SK-N-SH (cell line): ENCODE data around the gene XRCC5. TPM values are rescaled to one million over a fixed set of nuclear protein-coding genes. Genes with fewer than 3 reads are reported as not detected.
A peak's percentile ranks its signal among the peaks of the same experiment; 100 is the strongest.

Experiments
- CTCF ChIA-PET: fragments of 300-600, 350-600 bp; formaldehyde crosslinking; extraction: SDS; loops from one replicate; lab custom pipeline; 2021; lab: Yijun Ruan, JAX
- POLR2A ChIA-PET: fragments of 350-600 bp; sonication (Branson Sonifier 250); formaldehyde crosslinking; extraction: SDS; loops from one replicate; lab custom pipeline; 2020; ENCODE audit warnings: antibody characterized with exemption, inconsistent platforms; lab: Yijun Ruan, JAX
- DNase-seq: peaks from one replicate; pipeline ENCODE4 v3.0.0; 2012
- H2AFZ ChIP-seq: fragments of 200-600 bp; sonication (generic); 2 replicates; pipeline ENCODE4 v1.8.1; 2016; ENCODE audit warnings: antibody characterized with exemption, mild to moderate bottlenecking, low read depth
- H3F3A ChIP-seq: fragments of 200-600 bp; sonication (generic); replicated peaks from 2 replicates; pipeline ENCODE3; 2016; ENCODE audit warnings: antibody characterized with exemption, mild to moderate bottlenecking; ENCODE audit not compliant: insufficient read depth
- H3K27ac ChIP-seq, 2 experiments: fragments of 200-500 bp in 1 of 2; fragments of 200-600 bp in 1 of 2; sonication (Bioruptor generic) in 1 of 2; sonication (generic), shearing (Covaris generic) in 1 of 2; 2 replicates each; pipeline versions ENCODE4 v1.5.1 to v1.6.1; 2014 to 2016; ENCODE audit warnings: low read depth in 2 of 2, inconsistent platforms in 1 of 2, low read length in 1 of 2, mild to moderate bottlenecking in 1 of 2, mixed read lengths in 1 of 2
- H3K27me3 ChIP-seq: fragments of 200-600 bp; sonication (generic), shearing (Covaris generic); 2 replicates; pipeline ENCODE4 v1.6.1; 2016; ENCODE audit warnings: mixed run types; ENCODE audit not compliant: insufficient read depth
- H3K36me3 ChIP-seq, 2 experiments: fragments of 200-500 bp in 1 of 2; fragments of 200-600 bp in 1 of 2; sonication (Bioruptor generic) in 1 of 2; sonication (generic) in 1 of 2; replicated peaks in 1 of 2; 2 replicates each; pipeline versions ENCODE3 to v1.5.1; 2014 to 2016; ENCODE audit warnings: low read length in 1 of 2, mild to moderate bottlenecking in 1 of 2; ENCODE audit not compliant: insufficient read depth in 2 of 2, control insufficient read depth in 1 of 2
- H3K4me1 ChIP-seq, 2 experiments: fragments of 200-500 bp in 1 of 2; fragments of 200-600 bp in 1 of 2; sonication (Bioruptor generic) in 1 of 2; sonication (generic), shearing (Covaris generic) in 1 of 2; 2 replicates each; pipeline versions ENCODE4 v1.5.1 to v1.6.1; 2014 to 2016; ENCODE audit warnings: low read depth in 1 of 2, low read length in 1 of 2, mixed run types in 1 of 2; ENCODE audit not compliant: insufficient read depth in 2 of 2, control insufficient read depth in 1 of 2
- H3K4me2 ChIP-seq: fragments of 200-600 bp; sonication (generic), shearing (Covaris generic); 2 replicates; pipeline ENCODE4 v1.6.1; 2017; ENCODE audit warnings: mixed run types
- H3K4me3 ChIP-seq, 2 experiments: fragments of 200-500 bp in 1 of 2; fragments of 200-600 bp in 1 of 2; sonication (Bioruptor generic) in 1 of 2; sonication (generic), shearing (Covaris generic) in 1 of 2; 2 replicates each; pipeline versions ENCODE4 v1.5.1 to v1.8.1; 2014 to 2016; ENCODE audit warnings: low read depth in 2 of 2, inconsistent platforms in 1 of 2, low read length in 1 of 2, mild to moderate bottlenecking in 1 of 2, mixed read lengths in 1 of 2, moderate library complexity in 1 of 2
- H3K79me2 ChIP-seq: fragments of 200-600 bp; sonication (generic); 2 replicates; pipeline ENCODE4 v1.8.1; 2017; ENCODE audit warnings: mild to moderate bottlenecking; ENCODE audit not compliant: insufficient read depth
- H3K9ac ChIP-seq: fragments of 200-600 bp; sonication (generic); 2 replicates; pipeline ENCODE4 v1.6.1; 2017; ENCODE audit warnings: mixed run types
- H3K9me2 ChIP-seq: fragments of 200-600 bp; sonication (generic); 2 replicates; pipeline ENCODE4 v1.6.1; 2017; ENCODE audit warnings: mixed run types
- H3K9me3 ChIP-seq: fragments of 200-600 bp; sonication (generic); 2 replicates; pipeline ENCODE4 v1.6.1; 2017; ENCODE audit warnings: mixed run types, mild to moderate bottlenecking, moderate library complexity
- H4K20me1 ChIP-seq: fragments of 200-600 bp; sonication (generic); 2 replicates; pipeline ENCODE4 v1.6.1; 2017; ENCODE audit warnings: mild to moderate bottlenecking, mixed run types; ENCODE audit not compliant: insufficient read depth
- CHD2 ChIP-seq: fragments of 150-350 bp; IDR thresholded peaks from 2 replicates; pipeline ENCODE4 v1.6.1; 2018; ENCODE audit warnings: low read length; ENCODE audit not compliant: partially characterized antibody
- ELF1 ChIP-seq: IDR thresholded peaks from 2 replicates; pipeline ENCODE4 v1.4.0; 2012
- EP300 ChIP-seq, 2 experiments: IDR thresholded peaks; 2 replicates each; pipeline versions ENCODE4 v1.4.0 to v1.6.1; 2012; ENCODE audit warnings: borderline replicate concordance in 1 of 2, low read depth in 1 of 2, low read length in 1 of 2
- FOSL2 ChIP-seq: IDR thresholded peaks from 2 replicates; pipeline ENCODE4 v1.4.0; 2012; ENCODE audit warnings: low read depth, mild to moderate bottlenecking, moderate library complexity, borderline replicate concordance
- FOXM1 ChIP-seq: IDR thresholded peaks from 2 replicates; pipeline ENCODE4 v1.4.0; 2012; ENCODE audit warnings: low read depth, mild to moderate bottlenecking
- JUND ChIP-seq: IDR thresholded peaks from 2 replicates; pipeline ENCODE4 v1.4.0; 2012
- MEF2A ChIP-seq: IDR thresholded peaks from 2 replicates; pipeline ENCODE4 v1.4.0; 2012; ENCODE audit warnings: low read depth, borderline replicate concordance
- POLR2AphosphoS5 ChIP-seq: IDR thresholded peaks from 2 replicates; pipeline ENCODE4 v1.6.1; 2012; ENCODE audit warnings: low read depth, low read length
- SIN3A ChIP-seq: IDR thresholded peaks from 2 replicates; pipeline ENCODE4 v1.6.1; 2012; ENCODE audit warnings: low read depth, mild to moderate bottlenecking, low read length, moderate library complexity, borderline replicate concordance
- SMC3 ChIP-seq: IDR thresholded peaks from 2 replicates; pipeline ENCODE4 v1.6.1; 2012; ENCODE audit warnings: low read depth, low read length, improper control_type of control experiment
- TEAD4 ChIP-seq: IDR thresholded peaks from 2 replicates; pipeline ENCODE4 v1.4.0; 2012; ENCODE audit warnings: mild to moderate bottlenecking, borderline replicate concordance; ENCODE audit not compliant: insufficient read depth
- WGBS: methylation state at CpG from one replicate; pipeline ENCODE4 v1.1.6; 2017; ENCODE audit warnings: low lambda C conversion rate; 5-methylcytosine and 5-hydroxymethylcytosine counted together
- polyA plus RNA-seq, 3 experiments: library from polyadenylated mRNA; depleted of rRNA; stranded (reverse); fragments of >200 nt; gene quantifications; 2 replicates each; pipeline ENCODE4 v1.2.3, GENCODE V29; 2012
- TF ChIP-seq, protein P1 (sequence below): fragments of 150-350 bp; IDR thresholded peaks from 2 replicates; pipeline ENCODE4 v1.6.1; 2017; ENCODE audit warnings: antibody characterized with exemption, low read length, low read depth, borderline replicate concordance
- TF ChIP-seq, protein P2 (sequence below): IDR thresholded peaks from 2 replicates; pipeline ENCODE4; 2012
- TF ChIP-seq, protein P3 (sequence below): fragments of 150-350 bp; IDR thresholded peaks from 2 replicates; pipeline ENCODE4 v1.6.1; 2016; ENCODE audit warnings: mild to moderate bottlenecking, low read depth, low read length
- TF ChIP-seq, protein P4 (sequence below): IDR thresholded peaks from 2 replicates; pipeline ENCODE4 v1.4.0; 2012; ENCODE audit warnings: low read depth, borderline replicate concordance

XRCC5 gene
- polyA plus RNA-seq, 1 of the 3 experiments (the other 2 are of a cell fraction) = 125 TPM

DNA sequence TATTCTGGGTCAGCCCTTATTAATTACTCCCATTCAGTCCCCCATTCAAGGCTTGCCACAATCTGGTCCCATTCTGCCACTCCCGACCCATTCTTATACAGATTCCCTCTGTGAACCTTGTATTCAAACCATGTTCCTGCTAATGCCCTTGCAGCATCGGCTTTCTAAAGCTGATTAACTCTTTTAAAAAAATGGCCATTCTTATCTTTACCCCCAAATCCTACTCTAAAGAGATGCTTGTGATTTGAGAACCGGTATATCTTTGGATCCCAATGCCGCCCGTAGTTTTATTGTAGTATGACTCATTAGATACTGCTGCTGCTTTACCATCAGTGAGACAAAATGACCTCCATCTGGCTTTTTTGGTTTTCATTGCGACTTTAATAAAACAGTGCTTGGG is 72.2 kb downstream of the XRCC5 start:
- ChIA-PET CTCF (no interaction called here), POLR2A (no interaction called here)
- H3K4me3 ChIP-seq = no peak overlapping the region
- no peaks in the 10 kb centered on the region for H3K9me3 ChIP-seq
- no peak for DNase-seq
- H3K9ac ChIP-seq = no peak overlapping the region
- no peaks in the 10 kb centered on the region for H3K9me2 ChIP-seq
- H3K27ac ChIP-seq = peak overlapping the region in 1 of 2 experiments; percentile 32; a peak in 1 of 4 replicates
- WGBS = 72% methylated on average over 6 of the region's 6 CpGs
- H4K20me1 ChIP-seq = 0 out of 2 replicates have a peak, but pooled peaks cover 8% of the 10 kb centered on the region
- H2AFZ ChIP-seq = no peak overlapping the region
- peaks cover 26% of the 10 kb centered on the region for H3F3A ChIP-seq
- TF ChIP-seq FOSL2 = peak; percentile 24; the same call in 1 of the 2 replicates
- TF ChIP-seq ELF1 = no peak
- H3K36me3 ChIP-seq = peaks cover 77 to 80% of the 10 kb centered on the region in 2 experiments
- no peak overlapping the region for H3K4me2 ChIP-seq
- H3K4me1 ChIP-seq = peaks cover 10 to 27% of the 10 kb centered on the region in 2 experiments; a peak in 3 of 4 replicates
- H3K79me2 ChIP-seq = peaks cover 96% of the 10 kb centered on the region
- H3K27me3 ChIP-seq = no peaks in the 10 kb centered on the region

DNA sequence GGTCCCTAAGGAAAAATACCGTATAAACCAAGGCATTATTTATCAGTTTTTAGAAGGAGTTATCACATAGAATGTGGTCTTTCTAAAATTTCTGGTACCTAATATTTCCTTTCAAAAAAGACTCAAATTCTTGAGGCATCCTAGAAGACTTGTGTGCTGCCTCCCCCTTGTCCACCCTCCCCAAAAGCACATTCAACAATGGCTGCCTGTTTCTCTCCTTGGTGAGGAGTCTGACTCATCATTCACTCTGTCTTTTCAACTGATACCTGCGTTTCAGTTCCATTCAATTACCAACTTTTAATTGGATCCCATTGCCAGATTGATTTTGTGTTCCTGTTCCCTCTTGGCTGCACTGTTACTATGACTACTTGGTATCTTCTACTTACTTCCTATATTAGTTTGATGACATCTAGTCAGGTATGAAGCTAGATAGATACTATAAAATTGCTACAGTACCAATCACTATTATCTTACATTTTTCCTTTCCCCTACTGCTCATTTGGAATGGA is 72.9 kb downstream of the XRCC5 start:
- no peak for TF ChIP-seq JUND
- no peak for TF ChIP-seq SIN3A
- TF ChIP-seq FOXM1 = no peak
- TF ChIP-seq, protein P1, sequence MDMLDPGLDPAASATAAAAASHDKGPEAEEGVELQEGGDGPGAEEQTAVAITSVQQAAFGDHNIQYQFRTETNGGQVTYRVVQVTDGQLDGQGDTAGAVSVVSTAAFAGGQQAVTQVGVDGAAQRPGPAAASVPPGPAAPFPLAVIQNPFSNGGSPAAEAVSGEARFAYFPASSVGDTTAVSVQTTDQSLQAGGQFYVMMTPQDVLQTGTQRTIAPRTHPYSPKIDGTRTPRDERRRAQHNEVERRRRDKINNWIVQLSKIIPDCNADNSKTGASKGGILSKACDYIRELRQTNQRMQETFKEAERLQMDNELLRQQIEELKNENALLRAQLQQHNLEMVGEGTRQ = no peak
- TF ChIP-seq, protein P2, sequence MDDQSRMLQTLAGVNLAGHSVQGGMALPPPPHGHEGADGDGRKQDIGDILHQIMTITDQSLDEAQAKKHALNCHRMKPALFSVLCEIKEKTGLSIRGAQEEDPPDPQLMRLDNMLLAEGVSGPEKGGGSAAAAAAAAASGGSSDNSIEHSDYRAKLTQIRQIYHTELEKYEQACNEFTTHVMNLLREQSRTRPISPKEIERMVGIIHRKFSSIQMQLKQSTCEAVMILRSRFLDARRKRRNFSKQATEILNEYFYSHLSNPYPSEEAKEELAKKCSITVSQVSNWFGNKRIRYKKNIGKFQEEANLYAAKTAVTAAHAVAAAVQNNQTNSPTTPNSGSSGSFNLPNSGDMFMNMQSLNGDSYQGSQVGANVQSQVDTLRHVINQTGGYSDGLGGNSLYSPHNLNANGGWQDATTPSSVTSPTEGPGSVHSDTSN = no peak
- no peak for TF ChIP-seq POLR2AphosphoS5
- TF ChIP-seq ELF1 = no peak
- no peak for TF ChIP-seq SMC3
- TF ChIP-seq TEAD4 = no peak
- TF ChIP-seq MEF2A = no peak
- TF ChIP-seq CHD2 = no peak
- TF ChIP-seq, protein P3, sequence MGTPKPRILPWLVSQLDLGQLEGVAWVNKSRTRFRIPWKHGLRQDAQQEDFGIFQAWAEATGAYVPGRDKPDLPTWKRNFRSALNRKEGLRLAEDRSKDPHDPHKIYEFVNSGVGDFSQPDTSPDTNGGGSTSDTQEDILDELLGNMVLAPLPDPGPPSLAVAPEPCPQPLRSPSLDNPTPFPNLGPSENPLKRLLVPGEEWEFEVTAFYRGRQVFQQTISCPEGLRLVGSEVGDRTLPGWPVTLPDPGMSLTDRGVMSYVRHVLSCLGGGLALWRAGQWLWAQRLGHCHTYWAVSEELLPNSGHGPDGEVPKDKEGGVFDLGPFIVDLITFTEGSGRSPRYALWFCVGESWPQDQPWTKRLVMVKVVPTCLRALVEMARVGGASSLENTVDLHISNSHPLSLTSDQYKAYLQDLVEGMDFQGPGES = no peak
- no peak for TF ChIP-seq EP300 (IDR thresholded peaks at IDR 0.05; ENCODE audit: borderline replicate concordance in 1 of 2, low read depth in 1 of 2, low read length in 1 of 2)
- TF ChIP-seq, protein P4, sequence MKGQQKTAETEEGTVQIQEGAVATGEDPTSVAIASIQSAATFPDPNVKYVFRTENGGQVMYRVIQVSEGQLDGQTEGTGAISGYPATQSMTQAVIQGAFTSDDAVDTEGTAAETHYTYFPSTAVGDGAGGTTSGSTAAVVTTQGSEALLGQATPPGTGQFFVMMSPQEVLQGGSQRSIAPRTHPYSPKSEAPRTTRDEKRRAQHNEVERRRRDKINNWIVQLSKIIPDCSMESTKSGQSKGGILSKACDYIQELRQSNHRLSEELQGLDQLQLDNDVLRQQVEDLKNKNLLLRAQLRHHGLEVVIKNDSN = no peak
- peaks cover 71 to 80% of the 10 kb centered on the region in 2 experiments for H3K36me3 ChIP-seq
- no peak overlapping the region for H3K4me2 ChIP-seq
- DNase-seq = no peak
- H3K9me3 ChIP-seq = no peaks in the 10 kb centered on the region
- no peak overlapping the region for H3K9ac ChIP-seq
- H3K79me2 ChIP-seq = peaks cover 96% of the 10 kb centered on the region
- peaks cover 10% of the 10 kb centered on the region; the same call in 1 of the 2 replicates for H4K20me1 ChIP-seq
- CTCF ChIA-PET = interaction anchor here (1.0 kb wide), 1 partner anchor 28 kb away, joined by 3 read pairs; no protein-coding TSS in a partner anchor
- H3K4me3 ChIP-seq = no peak overlapping the region
- peaks cover 10 to 34% of the 10 kb centered on the region in 2 experiments for H3K4me1 ChIP-seq
- no peaks in the 10 kb centered on the region for H3K9me2 ChIP-seq
- no peak overlapping the region for H2AFZ ChIP-seq
- 52% methylated on average over 2 of the region's 2 CpGs for WGBS
- no peaks in the 10 kb centered on the region for H3K27me3 ChIP-seq
- H3F3A ChIP-seq = peaks cover 33% of the 10 kb centered on the region
- peak overlapping the region in 1 of 2 experiments; percentile 32; a peak in 1 of 4 replicates for H3K27ac ChIP-seq
- POLR2A ChIA-PET = no interaction called here
